T-helper 2 cell treated with Interferon-gamma antibody and Interleukin-4, amounts not matched to agents 100 ng/mL and 5 ng/mL, for 36 hours (primary cell): ENCODE results near the gene WDR59. TPM values are rescaled to one million over a fixed set of nuclear protein-coding genes. Genes with fewer than 3 reads are reported as not detected.

Experiments used
- intact Hi-C: fragments of 100-400 bp; cut with micrococcal nuclease; formaldehyde crosslinking; loops from one replicate; pipeline ENCODE4 v1.15.1; 2023
- total RNA-seq: library from RNA; stranded (reverse); gene quantifications from 2 replicates; pipeline ENCODE4 v1.2.3, GENCODE V29; 2022

The WDR59 gene
- total RNA-seq, 1 donor from 2014 or later, result 65.8 TPM

- intact Hi-C loops, result loop anchor here (10.0 kb wide), 2 partner anchors 282 to 658 kb away; partner anchors contain the start of genes KARS1, MLKL and TERF2IP
Observed at GRCh38 chr16:74987027-74987681, 2.2 kb upstream of the WDR59 start.

GRCh38 chr16:74984194-74984528, 762 bp downstream of the WDR59 start:
- intact Hi-C loops, result loop anchor here (2.0 to 10.0 kb wide), 3 partner anchors 279 to 661 kb away; partner anchors contain the start of genes CFDP1, KARS1, MLKL and TERF2IP

GRCh38 chr16:74982256-74982655, 2.7 kb downstream of the WDR59 start:
- intact Hi-C loops, result loop anchor here (10.0 kb wide), 2 partner anchors 277 to 663 kb away; partner anchors contain the start of genes KARS1, MLKL and TERF2IP

DNA sequence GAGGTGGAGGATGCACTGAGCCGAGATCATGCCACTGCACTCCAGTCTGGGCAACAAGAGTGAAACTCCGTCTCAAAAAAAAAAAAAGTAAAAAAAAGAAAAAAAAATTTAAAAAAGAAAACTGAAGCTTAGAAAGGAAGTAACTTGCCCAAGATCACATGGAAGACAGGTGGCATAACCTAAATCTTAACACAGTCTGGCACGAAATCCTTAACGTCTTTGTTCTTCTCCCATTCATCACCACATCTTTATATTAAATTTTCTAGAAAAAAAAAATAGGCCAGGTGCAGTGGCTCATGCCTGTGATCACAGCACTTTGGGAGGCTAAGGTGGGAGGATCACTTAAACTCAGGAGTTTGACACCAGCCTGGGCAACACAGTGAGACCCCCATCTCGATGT, 9.3 kb downstream of the WDR59 start:
- intact Hi-C loops, result no loop called here

DNA sequence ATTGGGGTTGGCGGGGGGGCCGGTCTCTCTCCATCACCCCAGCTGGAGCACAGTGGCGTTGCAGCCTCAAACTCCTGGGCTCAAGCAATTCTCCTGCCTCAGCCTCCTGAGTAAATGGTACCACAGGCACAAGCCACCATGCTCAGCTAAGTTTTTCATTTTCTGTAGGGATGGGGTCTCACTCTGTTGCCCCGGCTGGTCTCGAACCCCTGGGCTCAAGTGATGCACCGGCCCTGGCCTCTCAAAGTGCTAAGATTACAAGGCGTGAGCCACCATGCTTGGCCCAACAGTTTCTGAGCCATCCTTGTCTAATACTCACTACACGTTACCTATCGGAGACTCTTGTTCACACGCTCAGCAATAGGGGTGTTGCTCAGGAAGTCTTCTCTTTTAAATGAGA, 11.6 kb downstream of the WDR59 start:
- intact Hi-C loops, result no loop called here

DNA sequence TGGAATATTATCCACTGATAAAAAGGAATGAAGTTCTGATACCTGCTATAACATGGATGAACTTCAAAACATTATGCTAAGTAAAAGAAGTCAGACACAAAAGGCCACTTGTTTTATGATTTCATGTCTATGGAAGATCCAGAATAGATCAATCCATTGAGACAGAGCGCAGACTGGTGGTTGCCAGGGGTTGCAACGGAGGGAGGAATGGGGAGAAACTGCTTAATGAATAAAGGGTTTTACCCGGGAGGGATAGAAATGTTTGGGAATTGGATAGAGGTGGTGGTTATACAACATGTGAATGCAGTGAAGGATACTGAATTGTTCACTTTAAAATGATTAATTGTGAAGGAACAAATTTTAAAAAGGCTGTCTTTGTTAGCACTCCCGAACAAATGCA, 30.2 kb downstream of the WDR59 start:
- intact Hi-C loops, result no loop called here

DNA sequence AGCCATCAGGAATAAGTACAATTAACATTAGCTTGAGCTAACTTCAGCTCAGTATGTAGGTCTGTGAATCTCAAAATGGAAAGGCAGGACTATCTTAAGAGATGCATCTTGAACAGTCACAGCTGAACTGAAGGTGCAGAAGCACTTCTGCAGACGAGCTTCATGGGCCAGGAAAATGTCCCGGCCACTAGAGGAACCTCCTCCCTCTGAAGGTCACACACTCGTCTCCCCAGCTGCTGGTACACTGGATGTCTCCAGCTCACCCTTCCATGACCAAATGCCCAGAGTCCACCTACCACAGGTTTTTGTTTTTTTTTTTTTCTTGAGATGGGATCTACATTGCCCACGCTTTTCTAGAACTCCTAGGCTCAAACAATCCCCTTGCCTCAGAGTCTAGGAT, 33.2 kb downstream of the WDR59 start:
- intact Hi-C loops, result no loop called here

DNA sequence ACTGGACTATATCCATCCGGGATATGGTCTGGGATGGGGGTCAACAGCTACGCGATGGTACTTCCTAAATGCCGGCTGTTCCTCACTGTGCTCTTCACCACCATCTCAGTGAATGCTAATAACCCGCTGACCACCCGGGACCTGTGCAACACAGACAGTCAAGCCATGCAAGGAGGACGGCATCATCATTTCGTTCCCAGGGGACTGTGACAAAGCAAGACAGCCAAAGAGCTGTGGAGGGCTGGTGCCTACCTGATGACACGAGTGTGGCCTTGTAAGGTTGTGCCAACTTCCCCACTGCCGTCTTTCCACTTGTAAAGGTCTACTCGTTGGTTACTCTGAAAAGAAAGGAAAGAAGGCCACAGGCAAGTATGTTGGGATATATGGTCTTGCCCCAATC, 33.7 kb downstream of the WDR59 start:
- intact Hi-C loops, result no loop called here

- intact Hi-C loops, result no loop called here
Observed at GRCh38 chr16:74950511-74950910, 34.4 kb downstream of the WDR59 start.

GRCh38 chr16:74949309-74949708, 35.6 kb downstream of the WDR59 start:
- intact Hi-C loops, result no loop called here

GRCh38 chr16:74944466-74944865, 40.5 kb downstream of the WDR59 start:
- intact Hi-C loops, result no loop called here

GRCh38 chr16:74942977-74943918, 41.7 kb downstream of the WDR59 start:
- intact Hi-C loops, result no loop called here

DNA sequence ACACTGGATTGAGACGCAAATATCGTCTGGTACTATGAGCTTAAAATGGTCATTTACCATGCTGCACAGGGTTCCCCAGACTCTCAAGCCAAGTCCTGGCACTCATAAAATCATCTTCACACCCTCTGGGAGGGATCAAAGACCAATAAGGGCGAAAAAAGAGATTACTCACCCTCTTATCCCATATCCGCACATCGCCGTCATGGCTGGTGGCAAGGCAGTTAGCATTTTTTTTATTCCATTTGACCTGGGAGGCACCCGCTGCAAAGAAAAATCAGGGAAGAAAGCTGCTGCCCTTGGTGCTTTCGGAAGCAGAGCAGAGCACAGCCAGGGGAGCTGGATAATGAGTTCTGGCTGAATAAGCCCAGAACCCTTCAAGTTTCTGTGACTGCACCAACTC, 42.4 kb downstream of the WDR59 start:
- intact Hi-C loops, result no loop called here

DNA sequence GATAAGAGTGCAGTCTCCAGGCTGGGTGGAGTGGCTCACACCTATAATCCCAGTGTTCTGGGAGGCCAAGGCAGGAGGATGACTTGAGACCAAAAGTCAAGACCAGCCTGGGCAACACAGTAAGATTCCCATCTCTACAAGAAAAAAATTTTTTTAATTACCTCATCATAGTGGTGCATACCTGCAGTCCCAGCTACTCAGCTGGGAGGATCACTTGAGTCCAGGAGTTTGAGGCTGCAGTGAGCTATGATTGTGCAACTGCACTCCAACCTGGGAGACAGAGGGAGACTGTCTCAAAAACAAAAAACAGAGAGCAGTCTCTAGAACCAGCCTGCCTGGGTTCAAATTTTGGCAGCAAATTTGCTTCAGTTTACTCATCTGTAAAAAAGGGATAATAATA, 45.2 kb downstream of the WDR59 start:
- intact Hi-C loops, result no loop called here

- intact Hi-C loops, result no loop called here
Observed at GRCh38 chr16:74936902-74937560, 47.9 kb downstream of the WDR59 start.

GRCh38 chr16:74931445-74931844, 53.5 kb downstream of the WDR59 start:
- intact Hi-C loops, result no loop called here

DNA sequence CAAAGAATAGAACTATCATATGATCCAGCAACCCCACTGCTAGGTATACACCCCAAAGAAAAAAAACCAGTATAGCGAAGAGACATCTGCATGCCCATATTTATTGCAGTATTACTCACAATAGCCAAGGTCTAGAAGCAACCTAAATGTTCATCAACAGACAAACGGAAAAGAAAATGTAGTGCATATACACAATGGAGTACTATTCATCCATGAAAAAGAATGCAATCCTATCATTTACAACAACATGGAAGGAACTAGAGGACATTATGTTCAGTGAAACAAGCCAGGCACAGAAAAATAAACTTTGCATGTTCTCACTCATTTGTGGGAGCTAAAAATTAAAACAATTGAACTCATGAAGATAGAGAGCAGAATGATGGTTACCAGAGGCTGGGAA, 55.3 kb downstream of the WDR59 start:
- intact Hi-C loops, result no loop called here

- intact Hi-C loops, result no loop called here
Observed at GRCh38 chr16:74926805-74927204, 58.1 kb downstream of the WDR59 start.

GRCh38 chr16:74923766-74924460, 61.0 kb downstream of the WDR59 start:
- intact Hi-C loops, result no loop called here

DNA sequence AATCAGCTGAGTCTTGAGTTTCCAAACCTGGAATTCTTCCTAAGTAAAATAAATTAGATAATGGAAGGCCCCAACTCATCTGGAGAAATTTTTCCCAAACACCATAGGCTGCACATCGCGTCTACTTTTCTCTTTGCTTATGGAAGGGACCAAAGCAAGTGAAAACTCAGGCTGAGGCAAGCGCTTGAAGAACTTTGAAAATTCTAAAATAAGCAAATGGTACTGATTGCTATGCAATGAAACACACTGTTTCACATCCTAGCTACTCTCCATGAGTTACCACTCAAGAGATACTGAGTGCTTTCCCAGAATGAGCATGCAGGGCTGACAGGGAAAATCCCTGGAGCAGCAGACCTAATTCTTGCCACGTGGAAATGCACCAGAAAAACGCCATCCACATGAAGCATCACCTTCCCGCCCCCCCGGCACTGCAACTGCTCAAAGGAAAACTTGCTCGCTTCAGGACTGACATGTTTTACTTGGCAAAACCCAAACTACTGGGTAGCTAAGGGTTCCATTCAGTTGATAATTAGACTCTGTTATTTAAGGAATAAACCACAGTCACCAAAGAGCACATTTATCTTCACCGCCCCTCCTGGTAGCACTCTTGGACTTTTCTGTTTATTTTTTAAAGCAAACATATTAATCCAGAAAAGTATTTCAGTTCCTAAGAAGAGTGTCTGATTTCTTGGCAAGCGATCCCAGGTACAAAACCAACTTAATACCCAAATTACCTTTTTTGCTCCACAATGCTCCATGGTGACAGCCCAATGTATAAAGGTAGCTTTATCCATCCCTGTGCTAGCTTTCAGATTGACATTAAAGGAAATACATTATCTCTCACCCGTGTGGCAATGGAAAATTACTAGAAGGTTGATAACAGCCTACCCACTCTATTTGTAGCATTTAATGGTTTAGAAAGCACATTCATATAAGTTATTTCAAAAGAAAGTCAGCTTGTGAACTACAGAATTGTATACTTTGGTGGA, 62.5 kb downstream of the WDR59 start:
- intact Hi-C loops, result no loop called here
